ENCODE measurements around the gene NOTCH1.

GRCh38 chr9:136544964-136545691 lies 720 bp downstream of the NOTCH1 start:
- TF ChIP-seq HCFC1 (IDR thresholded peaks at IDR 0.05; ENCODE audit: low read depth, low read length) (no peak), CHD2 (IDR thresholded peaks at IDR 0.05; ENCODE audit: low read depth, low read length) (no peak), SRSF1 (optimal IDR thresholded peaks at IDR 0.05; ENCODE audit: low read depth, low read length) (no peak), EZH2 (conservative IDR thresholded peaks at IDR 0.05; ENCODE audit: low read depth, low read length) (no peak; the same call in 1 of the 2 replicates), ZNF274 (CRISPR knock-in tag; IDR thresholded peaks at IDR 0.05) (no peak)
- TF ChIP-seq, protein P1, sequence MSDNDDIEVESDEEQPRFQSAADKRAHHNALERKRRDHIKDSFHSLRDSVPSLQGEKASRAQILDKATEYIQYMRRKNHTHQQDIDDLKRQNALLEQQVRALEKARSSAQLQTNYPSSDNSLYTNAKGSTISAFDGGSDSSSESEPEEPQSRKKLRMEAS (IDR thresholded peaks at IDR 0.05) = no peak
- TF ChIP-seq, protein P2, sequence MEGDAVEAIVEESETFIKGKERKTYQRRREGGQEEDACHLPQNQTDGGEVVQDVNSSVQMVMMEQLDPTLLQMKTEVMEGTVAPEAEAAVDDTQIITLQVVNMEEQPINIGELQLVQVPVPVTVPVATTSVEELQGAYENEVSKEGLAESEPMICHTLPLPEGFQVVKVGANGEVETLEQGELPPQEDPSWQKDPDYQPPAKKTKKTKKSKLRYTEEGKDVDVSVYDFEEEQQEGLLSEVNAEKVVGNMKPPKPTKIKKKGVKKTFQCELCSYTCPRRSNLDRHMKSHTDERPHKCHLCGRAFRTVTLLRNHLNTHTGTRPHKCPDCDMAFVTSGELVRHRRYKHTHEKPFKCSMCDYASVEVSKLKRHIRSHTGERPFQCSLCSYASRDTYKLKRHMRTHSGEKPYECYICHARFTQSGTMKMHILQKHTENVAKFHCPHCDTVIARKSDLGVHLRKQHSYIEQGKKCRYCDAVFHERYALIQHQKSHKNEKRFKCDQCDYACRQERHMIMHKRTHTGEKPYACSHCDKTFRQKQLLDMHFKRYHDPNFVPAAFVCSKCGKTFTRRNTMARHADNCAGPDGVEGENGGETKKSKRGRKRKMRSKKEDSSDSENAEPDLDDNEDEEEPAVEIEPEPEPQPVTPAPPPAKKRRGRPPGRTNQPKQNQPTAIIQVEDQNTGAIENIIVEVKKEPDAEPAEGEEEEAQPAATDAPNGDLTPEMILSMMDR (CRISPR knock-in tag; IDR thresholded peaks at IDR 0.05) = no peak
- TF ChIP-seq, protein P3, sequence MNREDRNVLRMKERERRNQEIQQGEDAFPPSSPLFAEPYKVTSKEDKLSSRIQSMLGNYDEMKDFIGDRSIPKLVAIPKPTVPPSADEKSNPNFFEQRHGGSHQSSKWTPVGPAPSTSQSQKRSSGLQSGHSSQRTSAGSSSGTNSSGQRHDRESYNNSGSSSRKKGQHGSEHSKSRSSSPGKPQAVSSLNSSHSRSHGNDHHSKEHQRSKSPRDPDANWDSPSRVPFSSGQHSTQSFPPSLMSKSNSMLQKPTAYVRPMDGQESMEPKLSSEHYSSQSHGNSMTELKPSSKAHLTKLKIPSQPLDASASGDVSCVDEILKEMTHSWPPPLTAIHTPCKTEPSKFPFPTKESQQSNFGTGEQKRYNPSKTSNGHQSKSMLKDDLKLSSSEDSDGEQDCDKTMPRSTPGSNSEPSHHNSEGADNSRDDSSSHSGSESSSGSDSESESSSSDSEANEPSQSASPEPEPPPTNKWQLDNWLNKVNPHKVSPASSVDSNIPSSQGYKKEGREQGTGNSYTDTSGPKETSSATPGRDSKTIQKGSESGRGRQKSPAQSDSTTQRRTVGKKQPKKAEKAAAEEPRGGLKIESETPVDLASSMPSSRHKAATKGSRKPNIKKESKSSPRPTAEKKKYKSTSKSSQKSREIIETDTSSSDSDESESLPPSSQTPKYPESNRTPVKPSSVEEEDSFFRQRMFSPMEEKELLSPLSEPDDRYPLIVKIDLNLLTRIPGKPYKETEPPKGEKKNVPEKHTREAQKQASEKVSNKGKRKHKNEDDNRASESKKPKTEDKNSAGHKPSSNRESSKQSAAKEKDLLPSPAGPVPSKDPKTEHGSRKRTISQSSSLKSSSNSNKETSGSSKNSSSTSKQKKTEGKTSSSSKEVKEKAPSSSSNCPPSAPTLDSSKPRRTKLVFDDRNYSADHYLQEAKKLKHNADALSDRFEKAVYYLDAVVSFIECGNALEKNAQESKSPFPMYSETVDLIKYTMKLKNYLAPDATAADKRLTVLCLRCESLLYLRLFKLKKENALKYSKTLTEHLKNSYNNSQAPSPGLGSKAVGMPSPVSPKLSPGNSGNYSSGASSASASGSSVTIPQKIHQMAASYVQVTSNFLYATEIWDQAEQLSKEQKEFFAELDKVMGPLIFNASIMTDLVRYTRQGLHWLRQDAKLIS (CRISPR knock-in tag; IDR thresholded peaks at IDR 0.05) = no peak
